Lung (tissue), 12 donors: ENCODE results near the gene VAPB. TPM values are rescaled to one million over a fixed set of nuclear protein-coding genes. Genes with fewer than 3 reads are reported as not detected.

Source experiments
- ATAC-seq: fragments of 200-7000 bp; cut with Tn5 transposase; one replicate; pipeline ENCODE4 v1.9.1; 2020; ENCODE audit warnings: moderate number of reproducible peaks; ENCODE audit not compliant: insufficient read depth, low FRiP score
- DNase-seq, 3 donors: peaks; one replicate each; pipeline ENCODE4 v3.0.0-alpha.2; 2013 to 2017
- H3K27ac ChIP-seq, 2 donors: one replicate each; pipeline ENCODE4 v1.5.1; 2013; ENCODE audit warnings: mild to moderate bottlenecking in 2 of 2, moderate library complexity in 2 of 2, control low read depth in 1 of 2, inconsistent platforms in 1 of 2, low read depth in 1 of 2, low read length in 1 of 2
- H3K27me3 ChIP-seq, 3 donors: one replicate each; pipeline ENCODE4 v1.5.1; 2013; ENCODE audit warnings: low read length in 2 of 3; ENCODE audit not compliant: control insufficient read depth in 3 of 3, insufficient read depth in 3 of 3
- H3K36me3 ChIP-seq, 4 donors: one replicate each; pipeline ENCODE4 v1.5.1; 2013; ENCODE audit warnings: low read length in 4 of 4, mild to moderate bottlenecking in 1 of 4, moderate library complexity in 1 of 4; ENCODE audit not compliant: control insufficient read depth in 4 of 4, insufficient read depth in 4 of 4
- H3K4me1 ChIP-seq, 5 donors: one replicate each; pipeline ENCODE4 v1.5.1; 2013; ENCODE audit warnings: low read length in 5 of 5, mild to moderate bottlenecking in 2 of 5, moderate library complexity in 1 of 5; ENCODE audit not compliant: control insufficient read depth in 5 of 5, insufficient read depth in 5 of 5
- H3K4me3 ChIP-seq: one replicate; pipeline ENCODE4 v1.5.1; 2013; ENCODE audit warnings: mild to moderate bottlenecking, control low read depth, moderate library complexity
- H3K9ac ChIP-seq, 2 donors: one replicate each; pipeline ENCODE4 v1.5.1; 2013; ENCODE audit warnings: low read length in 2 of 2, control low read depth in 1 of 2; ENCODE audit not compliant: insufficient read depth in 1 of 2
- H3K9me3 ChIP-seq, 4 donors: one replicate each; pipeline ENCODE4 v1.5.1; 2013; ENCODE audit warnings: low read length in 3 of 4, mild to moderate bottlenecking in 1 of 4, moderate library complexity in 1 of 4; ENCODE audit not compliant: control insufficient read depth in 4 of 4, insufficient read depth in 3 of 4
- WGBS, 2 donors: extraction: QIAGEN DNeasy Blood & Tissue Kit; methylation state at CpG; one replicate each; pipeline ENCODE4 v1.1.7; 2013; 5-methylcytosine and 5-hydroxymethylcytosine counted together
- polyA plus RNA-seq, 2 donors: library from polyadenylated mRNA; stranded (reverse); fragments of 200-250 nt; gene quantifications; one replicate each; pipeline ENCODE4 v1.2.1, GENCODE V29; 2013
- total RNA-seq, 2 donors: library from RNA; depleted of rRNA in 1 of 2; stranded (reverse); fragments of >200 nt in 1 of 2; gene quantifications; one replicate each; pipeline ENCODE4 v1.2.1, GENCODE V29; 2014 to 2021
- TF ChIP-seq, protein P1 (sequence below): IDR thresholded peaks from 2 replicates; pipeline ENCODE4 v1.5.1; 2012; ENCODE audit warnings: mild to moderate bottlenecking; ENCODE audit errors: control extremely low read depth, extremely low read depth
- donor health status: control.
- donor health status: control.
- donor health status: Bipolar disorder and iron deficiency.
- donor health status: healthy.
- donor health status: DM: yes; HTN: yes; CAD: no.

The VAPB gene
- total and polyA plus RNA-seq, 4 donors, result 21.3 to 44.7 (median 24.1) TPM

GRCh38 chr20:58428364-58428763 is 39.3 kb downstream of the VAPB start:
- Histone ChIP-seq H3K36me3 (peaks cover 0 to 10% (median 6%) of the 10 kb centered on the region in 4 donors), H3K9ac (no peak overlapping the region), H3K9me3 (peaks cover 0 to 1% (median 0%) of the 10 kb centered on the region in 4 donors), H3K27me3 (no peaks in the 10 kb centered on the region), H3K27ac (no peak overlapping the region), H3K4me3 (no peak overlapping the region), H3K4me1 (peaks cover 8 to 15% (median 10%) of the 10 kb centered on the region in 5 donors)
- 98 to 99% methylated on average over 2 of the region's 2 CpGs for WGBS, 2 donors
- TF ChIP-seq, protein P1, sequence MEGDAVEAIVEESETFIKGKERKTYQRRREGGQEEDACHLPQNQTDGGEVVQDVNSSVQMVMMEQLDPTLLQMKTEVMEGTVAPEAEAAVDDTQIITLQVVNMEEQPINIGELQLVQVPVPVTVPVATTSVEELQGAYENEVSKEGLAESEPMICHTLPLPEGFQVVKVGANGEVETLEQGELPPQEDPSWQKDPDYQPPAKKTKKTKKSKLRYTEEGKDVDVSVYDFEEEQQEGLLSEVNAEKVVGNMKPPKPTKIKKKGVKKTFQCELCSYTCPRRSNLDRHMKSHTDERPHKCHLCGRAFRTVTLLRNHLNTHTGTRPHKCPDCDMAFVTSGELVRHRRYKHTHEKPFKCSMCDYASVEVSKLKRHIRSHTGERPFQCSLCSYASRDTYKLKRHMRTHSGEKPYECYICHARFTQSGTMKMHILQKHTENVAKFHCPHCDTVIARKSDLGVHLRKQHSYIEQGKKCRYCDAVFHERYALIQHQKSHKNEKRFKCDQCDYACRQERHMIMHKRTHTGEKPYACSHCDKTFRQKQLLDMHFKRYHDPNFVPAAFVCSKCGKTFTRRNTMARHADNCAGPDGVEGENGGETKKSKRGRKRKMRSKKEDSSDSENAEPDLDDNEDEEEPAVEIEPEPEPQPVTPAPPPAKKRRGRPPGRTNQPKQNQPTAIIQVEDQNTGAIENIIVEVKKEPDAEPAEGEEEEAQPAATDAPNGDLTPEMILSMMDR, result no peak
- DNase-seq (no peak), ATAC-seq (no peak)

DNA sequence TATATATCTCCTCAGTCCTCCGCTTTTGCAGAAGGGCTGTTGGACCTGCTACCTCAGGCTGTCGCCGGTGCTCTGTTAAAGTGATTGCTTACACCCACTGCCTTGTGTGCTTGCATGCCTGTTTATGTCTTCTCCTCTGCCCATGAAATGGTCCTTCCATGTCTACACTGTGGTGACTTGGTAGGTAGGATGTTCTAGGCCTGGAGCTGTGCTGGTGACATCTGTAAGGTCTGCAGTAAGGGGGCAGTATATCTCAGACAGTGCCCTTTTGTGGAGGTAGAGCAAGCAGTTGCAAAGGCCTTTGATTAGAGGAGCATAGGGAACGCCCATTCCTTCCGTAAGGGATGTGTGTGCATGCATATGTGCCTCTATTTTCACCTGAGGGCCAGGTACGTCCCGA is 40.3 kb downstream of the VAPB start:
- peaks cover 0 to 10% (median 6%) of the 10 kb centered on the region in 4 donors for H3K36me3 ChIP-seq
- TF ChIP-seq, protein P1, result no peak
- no peak overlapping the region for H3K27ac ChIP-seq
- no peak overlapping the region for H3K4me3 ChIP-seq
- H3K9ac ChIP-seq, result no peak overlapping the region
- WGBS, 2 donors, result 89 to 98% methylated on average over 7 of the region's 7 CpGs
- H3K27me3 ChIP-seq, result no peaks in the 10 kb centered on the region
- H3K4me1 ChIP-seq, result peaks cover 5 to 17% (median 7%) of the 10 kb centered on the region in 5 donors
- no peak for ATAC-seq
- DNase-seq, result no peak
- H3K9me3 ChIP-seq, result peaks cover 0 to 1% (median 0%) of the 10 kb centered on the region in 4 donors

DNA sequence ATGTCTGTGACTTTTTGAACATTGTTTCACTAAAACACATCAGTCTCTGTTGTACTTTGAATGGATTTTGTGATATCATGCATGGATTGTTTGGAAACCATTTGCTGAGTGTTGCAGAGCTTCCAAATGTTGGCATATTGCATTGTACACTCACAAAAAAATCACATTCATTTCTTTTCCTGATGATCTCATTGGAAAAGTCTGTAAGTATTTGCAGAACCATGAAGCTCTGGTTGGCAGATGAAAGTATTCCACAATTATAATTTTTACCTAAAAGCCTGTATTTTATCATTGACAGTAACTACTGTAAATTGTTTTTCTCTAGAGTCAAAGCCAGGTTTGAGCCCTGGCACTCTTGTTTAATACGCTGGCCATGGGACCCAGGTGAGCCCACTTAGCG is 42.1 kb downstream of the VAPB start:
- Histone ChIP-seq H3K4me1 (peaks cover 0 to 17% (median 0%) of the 10 kb centered on the region in 5 donors), H3K27me3 (no peaks in the 10 kb centered on the region), H3K9me3 (peaks cover 0 to 1% (median 0%) of the 10 kb centered on the region in 4 donors), H3K36me3 (peaks cover 0 to 10% (median 7%) of the 10 kb centered on the region in 4 donors), H3K4me3 (no peak overlapping the region), H3K27ac (no peak overlapping the region), H3K9ac (no peak overlapping the region)
- TF ChIP-seq, protein P1, result no peak
- no peak for ATAC-seq
- 89 to 95% methylated on average over 2 of the region's 2 CpGs for WGBS, 2 donors
- DNase-seq, result no peak
